Rectal smooth muscle tissue (tissue), 1 donor: ENCODE results near the gene TIGD3.

Source experiments
- H3K27ac ChIP-seq: one replicate; pipeline ENCODE4 v1.7.0; 2013; ENCODE audit warnings: low read depth, low read length, inconsistent platforms
- H3K27me3 ChIP-seq: one replicate; pipeline ENCODE4 v1.7.0; 2013; ENCODE audit warnings: low read length; ENCODE audit not compliant: control insufficient read depth, insufficient read depth
- H3K36me3 ChIP-seq: one replicate; pipeline ENCODE4 v1.7.0; 2013; ENCODE audit warnings: low read length; ENCODE audit not compliant: control insufficient read depth, insufficient read depth
- H3K4me1 ChIP-seq: one replicate; pipeline ENCODE4 v1.7.0; 2013; ENCODE audit warnings: low read length; ENCODE audit not compliant: control insufficient read depth, insufficient read depth
- H3K4me3 ChIP-seq: one replicate; pipeline ENCODE4 v1.7.0; 2013; ENCODE audit warnings: low read length
- H3K9ac ChIP-seq: one replicate; pipeline ENCODE4 v1.7.0; 2013; ENCODE audit warnings: low read length

TIGD3 gene

DNA sequence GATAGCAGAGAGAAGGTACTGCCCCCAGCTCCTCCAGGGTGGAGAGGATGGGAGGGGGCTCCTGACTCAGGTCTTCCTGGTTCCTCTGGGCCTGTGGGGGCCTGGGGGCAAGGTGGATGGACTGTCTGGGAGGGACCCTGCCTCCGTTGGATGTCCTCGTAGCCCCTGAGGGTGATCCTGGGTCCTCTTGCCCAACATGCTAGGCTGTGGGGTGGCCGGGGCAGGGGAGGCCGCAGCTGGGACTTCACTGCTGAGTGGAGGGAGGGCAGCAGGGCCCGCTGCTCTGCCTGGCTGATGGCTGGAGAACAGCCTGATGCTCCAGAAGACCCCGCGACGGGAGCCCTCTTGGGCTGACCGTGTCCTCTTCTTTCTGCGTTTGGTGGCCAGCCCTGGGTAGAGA is 45.3 kb downstream of the TIGD3 start:
- H3K4me3 ChIP-seq = no peak overlapping the region
- H3K36me3 ChIP-seq = peaks cover 22% of the 10 kb centered on the region
- no peak overlapping the region for H3K9ac ChIP-seq
- H3K27ac ChIP-seq = no peak overlapping the region
- no peaks in the 10 kb centered on the region for H3K4me1 ChIP-seq
- no peaks in the 10 kb centered on the region for H3K27me3 ChIP-seq

DNA sequence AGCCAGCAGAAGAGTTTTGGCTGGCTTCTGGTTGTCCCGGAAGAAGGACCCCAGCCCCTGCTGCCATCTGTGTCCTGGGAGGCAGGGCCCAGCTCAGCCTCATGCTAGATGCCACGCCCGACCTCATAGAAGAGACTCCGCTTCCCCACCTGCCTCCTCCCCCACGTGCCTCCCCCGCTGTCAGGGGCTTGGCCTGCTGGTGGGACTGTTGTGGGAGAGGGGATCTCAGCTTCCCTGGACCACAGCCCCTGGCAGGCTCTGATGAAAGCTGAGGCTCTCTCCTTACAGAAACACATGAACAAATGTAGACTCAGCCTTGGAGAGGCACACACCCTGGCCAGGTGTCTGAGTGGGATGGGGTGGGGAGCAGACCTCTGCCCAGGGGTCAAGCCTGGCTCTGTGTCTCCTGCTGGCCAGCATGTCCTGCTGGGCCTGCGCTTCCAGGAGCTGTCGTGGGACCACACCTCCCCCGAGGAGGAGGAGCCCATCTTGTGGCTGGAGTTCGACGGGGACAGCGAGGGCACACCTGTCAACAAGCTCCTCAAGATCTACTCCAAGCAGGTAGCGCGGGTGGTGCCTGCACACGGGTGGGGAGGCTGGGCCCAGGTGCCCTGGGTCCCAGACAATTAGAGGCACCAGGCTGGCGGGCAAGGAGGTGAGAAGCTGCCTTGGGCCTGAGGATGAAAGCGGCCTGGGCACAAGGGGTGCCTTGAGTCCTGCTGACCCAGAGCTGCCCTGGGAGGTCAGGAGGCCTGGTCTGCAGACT is 45.9 kb downstream of the TIGD3 start:
- H3K4me1 ChIP-seq = no peaks in the 10 kb centered on the region
- H3K4me3 ChIP-seq = no peak overlapping the region
- no peaks in the 10 kb centered on the region for H3K27me3 ChIP-seq
- H3K36me3 ChIP-seq = peaks cover 26% of the 10 kb centered on the region
- H3K27ac ChIP-seq = no peak overlapping the region
- no peak overlapping the region for H3K9ac ChIP-seq

DNA sequence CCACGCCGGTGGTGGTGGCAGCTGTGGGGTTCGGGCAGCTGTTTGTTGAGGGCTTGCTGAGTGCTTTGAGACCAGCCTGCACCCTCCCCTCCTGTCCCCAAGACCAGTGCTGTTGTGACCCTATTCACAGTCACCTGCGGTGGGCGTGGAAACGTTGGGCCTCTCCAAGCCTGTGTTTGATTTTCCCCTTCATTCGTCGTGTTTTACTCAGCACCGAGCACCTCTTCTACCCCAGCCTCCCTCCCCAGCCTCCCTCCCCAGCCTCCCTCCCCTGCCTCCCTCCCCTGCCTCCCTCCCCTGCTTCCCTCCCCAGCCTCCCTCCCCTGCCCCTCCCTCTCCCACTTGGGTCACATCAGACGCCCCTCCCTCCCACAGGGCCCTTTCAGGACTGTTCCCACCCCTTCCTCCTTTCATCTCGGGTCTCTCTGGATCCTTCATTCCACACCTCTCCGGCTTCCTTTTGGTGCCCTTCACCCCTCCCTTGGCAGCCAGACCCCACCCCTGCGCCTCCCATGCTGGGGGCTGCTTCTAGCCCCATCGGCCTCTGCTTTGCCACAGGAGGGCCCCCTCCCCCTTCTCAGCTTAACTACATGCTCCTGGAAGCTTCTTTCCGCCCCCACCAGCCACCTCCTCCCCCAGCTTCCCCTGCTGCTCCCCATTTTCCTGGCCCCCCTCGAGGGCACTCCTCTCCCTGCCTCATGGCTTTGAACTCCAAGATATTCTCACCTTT is 46.7 kb downstream of the TIGD3 start:
- H3K27ac ChIP-seq = no peak overlapping the region
- H3K36me3 ChIP-seq = peaks cover 22% of the 10 kb centered on the region
- no peak overlapping the region for H3K9ac ChIP-seq

DNA sequence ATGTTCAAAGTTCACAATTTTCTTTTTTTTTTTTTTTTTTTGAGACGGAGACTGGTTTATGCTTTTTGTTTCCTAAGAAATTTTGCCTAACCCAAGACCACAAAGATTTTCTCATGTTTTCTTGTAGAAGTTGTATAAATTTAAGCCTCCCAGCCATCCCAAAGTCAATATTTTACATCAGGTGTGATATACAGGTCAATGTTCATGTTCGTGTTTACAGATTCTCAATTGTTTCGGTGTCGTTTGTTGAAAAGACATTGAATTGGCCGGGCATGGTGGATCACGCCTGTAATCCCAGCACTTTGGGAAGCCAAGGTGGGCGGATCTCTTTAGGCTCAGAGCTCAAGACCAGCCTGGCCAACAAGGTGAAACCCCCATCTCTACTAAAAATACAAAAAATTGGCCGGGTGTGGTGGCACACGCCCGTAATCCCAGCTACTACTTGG is 47.3 kb downstream of the TIGD3 start:
- H3K4me3 ChIP-seq = no peak overlapping the region
- no peak overlapping the region for H3K27ac ChIP-seq
- H3K36me3 ChIP-seq = peaks cover 22% of the 10 kb centered on the region
- no peaks in the 10 kb centered on the region for H3K4me1 ChIP-seq
- no peaks in the 10 kb centered on the region for H3K27me3 ChIP-seq
- H3K9ac ChIP-seq = no peak overlapping the region

More for the DNA sequence above, 46.7 kb downstream of the TIGD3 start:
- Histone ChIP-seq H3K4me1 (no peaks in the 10 kb centered on the region), H3K27me3 (no peaks in the 10 kb centered on the region), H3K4me3 (no peak overlapping the region)

DNA sequence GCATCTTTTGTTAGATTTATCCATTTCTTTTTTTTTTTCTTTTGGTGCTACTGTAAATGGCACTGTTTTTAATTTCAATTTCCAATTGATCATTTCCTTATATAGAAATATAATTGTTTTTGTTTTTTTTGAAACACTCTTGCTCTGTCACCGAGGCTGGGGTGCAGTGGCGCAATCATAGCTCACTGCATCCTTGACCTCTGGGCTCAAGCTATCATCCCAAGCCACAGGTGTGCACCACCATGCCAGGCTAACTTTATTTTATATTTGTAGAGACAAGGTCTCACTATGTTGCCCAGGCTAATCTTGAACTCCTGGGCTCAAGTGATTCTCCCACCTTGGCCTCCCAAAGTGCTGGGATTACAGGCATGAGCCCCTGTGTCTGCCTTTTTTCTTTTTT is 48.2 kb downstream of the TIGD3 start:
- no peaks in the 10 kb centered on the region for H3K27me3 ChIP-seq
- H3K9ac ChIP-seq = no peak overlapping the region
- H3K27ac ChIP-seq = no peak overlapping the region
- H3K36me3 ChIP-seq = peaks cover 17% of the 10 kb centered on the region
- no peaks in the 10 kb centered on the region for H3K4me1 ChIP-seq
- no peak overlapping the region for H3K4me3 ChIP-seq

DNA sequence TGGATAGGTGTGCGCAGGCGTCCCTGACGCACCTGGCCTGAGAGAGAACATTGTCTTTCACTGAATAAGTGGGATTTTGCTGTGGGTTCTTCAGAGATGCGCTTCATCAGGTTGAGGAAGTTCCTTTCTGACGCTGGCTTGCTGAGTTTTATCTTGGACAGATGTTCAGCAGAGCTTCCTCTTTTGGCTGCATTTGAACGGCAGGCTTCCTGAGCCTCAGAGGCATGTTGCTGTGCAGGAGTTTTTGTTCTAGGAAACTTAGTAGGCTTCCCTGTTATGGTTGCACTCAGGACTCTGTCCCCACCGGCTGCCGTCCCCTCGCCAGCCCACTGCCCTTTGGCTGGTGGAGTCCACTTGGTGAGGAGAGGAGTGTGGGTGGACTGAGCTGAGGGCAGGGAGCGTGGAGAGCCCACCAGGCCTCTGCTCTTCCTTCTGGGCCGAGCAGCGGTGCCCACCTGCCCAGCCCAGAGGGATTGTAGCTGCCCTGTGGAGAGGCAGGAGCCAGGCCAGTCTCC is 49.1 kb downstream of the TIGD3 start:
- H3K27ac ChIP-seq = peak overlapping the region; percentile 52
- no peaks in the 10 kb centered on the region for H3K27me3 ChIP-seq
- no peaks in the 10 kb centered on the region for H3K4me1 ChIP-seq
- H3K4me3 ChIP-seq = no peak overlapping the region
- H3K9ac ChIP-seq = no peak overlapping the region
- peaks cover 15% of the 10 kb centered on the region for H3K36me3 ChIP-seq

DNA sequence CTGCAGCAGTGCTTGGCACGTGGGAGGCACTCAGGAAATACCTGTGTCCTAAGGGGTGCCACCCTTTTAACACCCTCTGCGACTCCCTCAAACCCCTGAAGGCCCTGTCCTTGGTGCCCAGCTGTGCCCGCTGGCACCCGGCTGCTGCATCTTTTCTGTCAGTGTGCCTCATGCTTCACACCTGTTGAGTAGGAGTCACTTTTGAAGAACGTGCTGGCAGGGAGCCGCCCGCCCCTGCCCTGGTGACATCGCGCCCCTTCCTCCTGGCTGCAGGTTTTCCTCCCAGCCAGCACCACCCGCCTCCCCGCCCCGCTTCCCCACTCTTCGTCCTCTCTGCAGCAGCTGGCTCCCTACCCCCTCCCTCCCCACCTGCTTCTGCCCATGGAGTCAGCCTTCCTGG is 49.7 kb downstream of the TIGD3 start:
- H3K36me3 ChIP-seq = peaks cover 16% of the 10 kb centered on the region
- H3K27me3 ChIP-seq = no peaks in the 10 kb centered on the region
- no peak overlapping the region for H3K4me3 ChIP-seq
- H3K9ac ChIP-seq = no peak overlapping the region
- peak overlapping the region; percentile 52 for H3K27ac ChIP-seq
- H3K4me1 ChIP-seq = no peaks in the 10 kb centered on the region

DNA sequence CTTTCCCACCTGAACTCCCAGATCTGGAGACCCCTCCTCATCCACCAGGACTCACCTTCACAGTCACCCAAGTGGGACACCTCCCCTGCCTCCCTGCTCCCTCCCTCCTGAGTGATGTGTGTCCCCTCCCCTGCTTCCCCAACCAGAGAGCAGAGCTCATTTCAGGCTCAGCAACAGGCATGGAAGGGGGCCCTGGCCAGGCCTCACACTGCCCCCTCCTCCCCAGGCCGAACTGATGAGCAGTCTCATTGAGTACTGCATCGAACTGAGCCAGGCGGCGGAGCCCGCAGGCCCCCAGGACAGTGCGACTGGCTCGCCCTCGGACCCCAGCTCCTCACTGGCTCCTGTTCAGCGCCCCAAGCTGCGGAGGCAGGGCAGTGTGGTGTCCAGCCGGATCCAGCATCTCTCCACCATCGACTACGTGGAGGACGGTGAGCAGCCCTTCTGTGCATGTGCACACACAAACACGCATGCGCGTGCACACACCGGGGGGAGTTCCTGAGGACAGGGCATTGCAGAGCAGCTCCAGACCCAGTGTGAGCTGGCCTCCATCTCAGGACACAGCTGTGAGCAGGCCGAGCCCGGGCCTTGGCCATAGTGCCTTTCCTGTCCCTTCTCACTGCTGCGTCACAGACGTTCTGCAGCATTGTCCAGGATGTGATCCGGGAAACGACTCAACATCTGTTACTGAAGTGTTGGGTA is 50.2 kb downstream of the TIGD3 start:
- Histone ChIP-seq H3K9ac (no peak overlapping the region), H3K27ac (no peak overlapping the region), H3K4me1 (no peaks in the 10 kb centered on the region), H3K4me3 (no peak overlapping the region), H3K36me3 (peaks cover 13% of the 10 kb centered on the region), H3K27me3 (no peaks in the 10 kb centered on the region)
